H9 (cell line): Measurements from ENCODE around the gene SPRY4. TPM values are rescaled to one million over a fixed set of nuclear protein-coding genes. Genes with fewer than 3 reads are reported as not detected.
A peak's percentile ranks its signal among the peaks of the same experiment; 100 is the strongest.

Experiments used
- DNase-seq: peaks from one replicate; pipeline ENCODE4 v3.0.0-alpha.2; 2017
- H2AFZ ChIP-seq: one replicate; pipeline ENCODE4 v1.6.1; 2013; ENCODE audit warnings: mild to moderate bottlenecking, low read length, control low read depth, moderate library complexity
- H2AK5ac ChIP-seq: 2 replicates; pipeline ENCODE4 v1.6.1; 2013; ENCODE audit warnings: low read length, control low read depth, mixed read lengths; ENCODE audit not compliant: insufficient read length
- H2BK120ac ChIP-seq: one replicate; pipeline ENCODE4 v1.6.1; 2013; ENCODE audit warnings: low read depth, mild to moderate bottlenecking, low read length, control low read depth, inconsistent platforms; ENCODE audit not compliant: poor library complexity, severe bottlenecking
- H2BK12ac ChIP-seq: 2 replicates; pipeline ENCODE4 v1.6.1; 2013; ENCODE audit warnings: low read length, control low read depth, mixed read lengths, low read depth; ENCODE audit not compliant: insufficient read length
- H2BK15ac ChIP-seq: 2 replicates; pipeline ENCODE4 v1.6.1; 2013; ENCODE audit warnings: low read depth, low read length, control low read depth
- H2BK20ac ChIP-seq: one replicate; pipeline ENCODE4 v1.6.1; 2013; ENCODE audit warnings: low read depth, mild to moderate bottlenecking, low read length, control low read depth, inconsistent platforms; ENCODE audit not compliant: poor library complexity, severe bottlenecking
- H2BK5ac ChIP-seq: 2 replicates; pipeline ENCODE4 v1.6.1; 2013; ENCODE audit warnings: low read length, control low read depth, mixed read lengths; ENCODE audit not compliant: insufficient read length
- H3K14ac ChIP-seq: 2 replicates; pipeline ENCODE4 v1.6.1; 2013; ENCODE audit warnings: low read length, control low read depth; ENCODE audit not compliant: insufficient read depth
- H3K18ac ChIP-seq: 2 replicates; pipeline ENCODE4 v1.6.1; 2013; ENCODE audit warnings: low read depth, mild to moderate bottlenecking, mixed read lengths, low read length, control low read depth; ENCODE audit not compliant: insufficient read length
- H3K23ac ChIP-seq: 2 replicates; pipeline ENCODE4 v1.6.1; 2013; ENCODE audit warnings: low read length, control low read depth, mixed read lengths, low read depth; ENCODE audit not compliant: insufficient read length
- H3K23me2 ChIP-seq: 2 replicates; pipeline ENCODE4 v1.6.1; 2013; ENCODE audit warnings: low read depth, mild to moderate bottlenecking, mixed read lengths, low read length, control low read depth; ENCODE audit not compliant: insufficient read length, poor library complexity, severe bottlenecking
- H3K27ac ChIP-seq: 2 replicates; pipeline ENCODE4 v1.5.1; 2013; ENCODE audit warnings: low read length, control low read depth, mixed read lengths, low read depth; ENCODE audit not compliant: insufficient read length
- H3K27me3 ChIP-seq: 2 replicates; pipeline ENCODE4 v1.6.1; 2013; ENCODE audit warnings: low read length, control low read depth, inconsistent platforms; ENCODE audit not compliant: insufficient read depth
- H3K4ac ChIP-seq: 2 replicates; pipeline ENCODE4 v1.6.1; 2013; ENCODE audit warnings: low read depth, mild to moderate bottlenecking, control low read depth, inconsistent platforms, low read length, moderate library complexity
- H3K4me1 ChIP-seq: 2 replicates; pipeline ENCODE4 v1.6.1; 2013; ENCODE audit warnings: low read length, control low read depth, inconsistent platforms; ENCODE audit not compliant: insufficient read depth
- H3K4me2 ChIP-seq: 2 replicates; pipeline ENCODE4 v1.6.1; 2013; ENCODE audit warnings: low read length, control low read depth, mixed read lengths; ENCODE audit not compliant: insufficient read length, insufficient read depth
- H3K56ac ChIP-seq: 2 replicates; pipeline ENCODE4 v1.6.1; 2013; ENCODE audit warnings: low read depth, mild to moderate bottlenecking, mixed read lengths, low read length, control low read depth; ENCODE audit not compliant: insufficient read length
- H3K79me1 ChIP-seq: 2 replicates; pipeline ENCODE4 v1.6.1; 2013; ENCODE audit warnings: low read depth, mild to moderate bottlenecking, moderate library complexity, low read length, control low read depth, inconsistent platforms; ENCODE audit not compliant: insufficient read depth, poor library complexity, severe bottlenecking
- H3K79me2 ChIP-seq: 2 replicates; pipeline ENCODE4 v1.6.1; 2013; ENCODE audit warnings: low read length, control low read depth, inconsistent platforms; ENCODE audit not compliant: insufficient read depth
- H3K9ac ChIP-seq: 2 replicates; pipeline ENCODE4 v1.6.1; 2013; ENCODE audit warnings: low read length, control low read depth, mixed read lengths; ENCODE audit not compliant: insufficient read length; ENCODE audit errors: extremely low read depth
- H3K9me3 ChIP-seq: one replicate; pipeline ENCODE4 v1.6.1; 2013; ENCODE audit warnings: low read depth, low read length, inconsistent platforms; ENCODE audit not compliant: control insufficient read depth
- H3T11ph ChIP-seq: one replicate; pipeline ENCODE4 v1.6.1; 2013; ENCODE audit warnings: mild to moderate bottlenecking, low read length, control low read depth, inconsistent platforms
- H4K20me1 ChIP-seq: one replicate; pipeline ENCODE4 v1.6.1; 2013; ENCODE audit not compliant: control insufficient read depth, insufficient read length, insufficient read depth
- H4K5ac ChIP-seq: 2 replicates; pipeline ENCODE4 v1.6.1; 2013; ENCODE audit warnings: low read depth, mild to moderate bottlenecking, mixed read lengths, low read length, control low read depth; ENCODE audit not compliant: insufficient read length
- H4K8ac ChIP-seq: replicated peaks from 2 replicates; pipeline ENCODE4 v1.6.1; 2013; ENCODE audit warnings: low read length, control low read depth, mixed read lengths, low read depth; ENCODE audit not compliant: insufficient read length
- H4K91ac ChIP-seq: 2 replicates; pipeline ENCODE4 v1.6.1; 2013; ENCODE audit warnings: low read depth, mild to moderate bottlenecking, moderate library complexity, mixed read lengths, low read length, control low read depth; ENCODE audit not compliant: insufficient read length
- H3K27ac Mint-ChIP-seq, 3 experiments: 2 replicates in 2 of 3; 3 replicates in 1 of 3; pipeline ENCODE4 v1.8.0; 2020 to 2021; ENCODE audit warnings: mixed read lengths in 3 of 3, mild to moderate bottlenecking in 1 of 3, moderate library complexity in 1 of 3
- H3K27me3 Mint-ChIP-seq: 2 replicates; pipeline ENCODE4 v1.8.0; 2021; ENCODE audit warnings: low read depth, mild to moderate bottlenecking, moderate library complexity, mixed read lengths
- H3K36me3 Mint-ChIP-seq, 3 experiments: 2 replicates in 2 of 3; 3 replicates in 1 of 3; pipeline ENCODE4 v1.8.0; 2020 to 2021; ENCODE audit warnings: low read depth in 3 of 3, mixed read lengths in 3 of 3; ENCODE audit not compliant: insufficient read depth in 1 of 3
- H3K4me1 Mint-ChIP-seq, 2 experiments: 2 replicates each; pipeline ENCODE4 v1.8.0; 2020; ENCODE audit warnings: mixed read lengths in 2 of 2
- H3K4me3 Mint-ChIP-seq, 2 experiments: 2 replicates in 1 of 2; 3 replicates in 1 of 2; pipeline ENCODE4 v1.8.0; 2020 to 2021; ENCODE audit warnings: mild to moderate bottlenecking in 2 of 2, mixed read lengths in 2 of 2, moderate library complexity in 1 of 2
- H3K9me3 Mint-ChIP-seq, 2 experiments: 2 replicates in 1 of 2; 3 replicates in 1 of 2; pipeline ENCODE4 v1.8.0; 2020; ENCODE audit warnings: mild to moderate bottlenecking in 2 of 2, mixed read lengths in 2 of 2, moderate library complexity in 1 of 2
- CTCF ChIP-seq: fragments of 200-600 bp; sonication (generic); conservative IDR thresholded peaks from 3 replicates; pipeline ENCODE4 v1.8.0; 2021; ENCODE audit warnings: antibody characterized with exemption, mild to moderate bottlenecking
- WGBS: extraction: QIAGEN DNeasy Blood & Tissue Kit; methylation state at CpG from one replicate; pipeline ENCODE4 v1.1.7; 2013; ENCODE audit warnings: missing lambda C conversion rate, low lambda C conversion rate, mixed read lengths; ENCODE audit not compliant: insufficient read length; ENCODE audit errors: extremely low coverage; 5-methylcytosine and 5-hydroxymethylcytosine counted together
- total RNA-seq: library from RNA; stranded (reverse); gene quantifications from 2 replicates; pipeline ENCODE4 v1.2.1, GENCODE V29; 2021

SPRY4 gene
- total RNA-seq, 1 experiment from 2014 or later = 92.4 TPM

DNA sequence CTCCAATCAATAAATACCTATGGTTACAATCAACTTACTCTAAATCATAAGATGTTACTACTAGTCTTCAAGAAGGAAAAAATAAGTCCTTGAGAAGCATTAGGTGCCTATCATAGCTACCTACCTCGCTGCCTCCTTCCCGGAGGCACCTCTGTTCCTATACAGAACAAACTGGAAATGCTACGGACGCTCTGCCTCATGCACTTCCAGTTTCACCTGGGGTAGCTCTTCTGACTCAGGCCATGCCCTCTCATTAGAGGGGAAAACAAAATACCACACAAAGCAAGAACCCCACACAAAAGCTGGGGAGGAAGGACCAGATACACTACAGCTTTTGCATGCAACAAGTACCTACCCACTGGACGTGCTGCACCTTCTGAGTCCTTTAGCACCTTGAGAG is 12.4 kb downstream of the SPRY4 start:
- no peak overlapping the region for H2BK20ac ChIP-seq
- Mint-ChIP-seq H3K4me3 (peak overlapping the region in 1 of 2 experiments; percentile 61; a peak in 2 of 5 replicates), H3K9me3 (no peaks in the 10 kb centered on the region), H3K4me1 (peaks cover 47 to 59% of the 10 kb centered on the region in 2 experiments), H3K36me3 (peaks cover 39 to 95% (median 74%) of the 10 kb centered on the region in 3 experiments), H3K27me3 (no peaks in the 10 kb centered on the region; the same call in 1 of the 2 replicates), H3K27ac (peak overlapping the region in 1 of 3 experiments; percentile 49; a peak in 2 of 7 replicates)
- no peak overlapping the region for H3K14ac ChIP-seq
- no CpG with 5 or more reads among the region's 5 CpGs for WGBS
- no peaks in the 10 kb centered on the region for H3K27me3 ChIP-seq
- no peak for DNase-seq
- H3K56ac ChIP-seq = no peak overlapping the region
- H3K18ac ChIP-seq = no peak overlapping the region
- no peak overlapping the region for H4K5ac ChIP-seq
- H3K79me2 ChIP-seq = peaks cover 68% of the 10 kb centered on the region; the same call in 1 of the 2 replicates
- no peak overlapping the region for H3T11ph ChIP-seq
- no peak overlapping the region for H2BK5ac ChIP-seq
- no peak overlapping the region for H3K27ac ChIP-seq
- no peak overlapping the region for H2BK15ac ChIP-seq
- H3K23me2 ChIP-seq = no peaks in the 10 kb centered on the region
- H3K4me1 ChIP-seq = peaks cover 14% of the 10 kb centered on the region
- no peak overlapping the region for H4K8ac ChIP-seq
- no peak overlapping the region for H3K23ac ChIP-seq
- H3K79me1 ChIP-seq = no peaks in the 10 kb centered on the region
- H2BK12ac ChIP-seq = no peak overlapping the region
- no peak overlapping the region for H2AK5ac ChIP-seq
- no peak for TF ChIP-seq CTCF
- no peak overlapping the region for H4K91ac ChIP-seq
- peaks cover 2% of the 10 kb centered on the region for H4K20me1 ChIP-seq
- H3K9ac ChIP-seq = no peak overlapping the region
- no peaks in the 10 kb centered on the region for H3K9me3 ChIP-seq
- no peak overlapping the region for H3K4me2 ChIP-seq
- no peak overlapping the region for H3K4ac ChIP-seq
- H2BK120ac ChIP-seq = no peak overlapping the region
- H2AFZ ChIP-seq = no peak overlapping the region
